BLaER1 treated with 17β-estradiol and CSF1 and Interleukin-3, amounts not matched to agents 10 nM and 100 nM (cell line): Measurements from ENCODE around the gene GPR149.

ENCODE experiments used
- H3K27ac ChIP-seq, 11 experiments: shearing (Covaris generic); formaldehyde crosslinking; 2 replicates each; pipeline ENCODE4 v1.8.1; 2022
- H3K27me3 ChIP-seq, 11 experiments: shearing (Covaris generic); formaldehyde crosslinking; 2 replicates each; pipeline ENCODE4 v1.8.1; 2022
- H3K36me3 ChIP-seq, 11 experiments: shearing (Covaris generic); formaldehyde crosslinking; 2 replicates each; pipeline ENCODE4 v1.8.1; 2022
- H3K4me1 ChIP-seq, 10 experiments: shearing (Covaris generic); formaldehyde crosslinking; 2 replicates each; pipeline ENCODE4 v1.8.1; 2022
- H3K4me2 ChIP-seq, 11 experiments: shearing (Covaris generic); formaldehyde crosslinking; 2 replicates each; pipeline ENCODE4 v1.8.1; 2022
- H3K4me3 ChIP-seq, 10 experiments: shearing (Covaris generic); formaldehyde crosslinking; 2 replicates each; pipeline ENCODE4 v1.8.1; 2022
- H3K9ac ChIP-seq, 11 experiments: shearing (Covaris generic); formaldehyde crosslinking; 2 replicates each; pipeline ENCODE4 v1.8.1; 2022
- H3K9me3 ChIP-seq, 11 experiments: shearing (Covaris generic); formaldehyde crosslinking; replicated peaks in 1 of 11; 2 replicates each; pipeline ENCODE4 v1.8.1; 2022
- H4K20me1 ChIP-seq, 11 experiments: shearing (Covaris generic); formaldehyde crosslinking; 2 replicates each; pipeline ENCODE4 v1.8.1; 2022
- Cebpa-rat ChIP-seq, 11 experiments: shearing (Covaris generic); IDR thresholded peaks; 2 replicates each; pipeline ENCODE4 v1.8.1; 2022

The GPR149 gene

GRCh38 chr3:154316974-154317767, 112.8 kb downstream of the GPR149 start:
- H3K27ac ChIP-seq: peak overlapping the region in 4 of 11 experiments; percentile 2 to 34 (median 6); a peak in 5 of 22 replicates
- H3K4me1 ChIP-seq: peaks cover 27 to 62% (median 47%) of the 10 kb centered on the region in 10 experiments; a peak in 19 of 20 replicates
- no peak overlapping the region for H3K4me3 ChIP-seq
- H4K20me1 ChIP-seq: peaks cover 39 to 82% (median 63%) of the 10 kb centered on the region in 11 experiments; a peak in 21 of 22 replicates
- peaks cover 0 to 24% (median 12%) of the 10 kb centered on the region in 11 experiments; a peak in 15 of 22 replicates for H3K9me3 ChIP-seq
- peak overlapping the region in 9 of 11 experiments; percentile 2 to 79 (median 50); a peak in 13 of 22 replicates for H3K4me2 ChIP-seq
- no peaks in the 10 kb centered on the region for H3K27me3 ChIP-seq
- TF ChIP-seq Cebpa-rat (IDR thresholded peaks at IDR 0.05): no peak
- peaks cover 31 to 94% (median 78%) of the 10 kb centered on the region in 11 experiments for H3K36me3 ChIP-seq
- H3K9ac ChIP-seq: no peak overlapping the region

- no peak overlapping the region for H3K4me2 ChIP-seq
- H3K4me1 ChIP-seq: peaks cover 3 to 32% (median 26%) of the 10 kb centered on the region in 10 experiments; a peak in 18 of 20 replicates
- no peaks in the 10 kb centered on the region for H3K27me3 ChIP-seq
- H3K9me3 ChIP-seq: no peaks in the 10 kb centered on the region
- TF ChIP-seq Cebpa-rat (IDR thresholded peaks at IDR 0.05): no peak
- H4K20me1 ChIP-seq: peaks cover 26 to 56% (median 37%) of the 10 kb centered on the region in 11 experiments; a peak in 20 of 22 replicates
- peaks cover 50 to 93% (median 72%) of the 10 kb centered on the region in 11 experiments for H3K36me3 ChIP-seq
- no peak overlapping the region for H3K9ac ChIP-seq
- no peak overlapping the region for H3K27ac ChIP-seq
- H3K4me3 ChIP-seq: no peak overlapping the region
These were observed 115.8 kb downstream of the GPR149 start for GRCh38 chr3:154314152-154314551.

GRCh38 chr3:154310840-154311239, 119.2 kb downstream of the GPR149 start:
- Histone ChIP-seq H3K27ac (no peak overlapping the region), H3K9me3 (no peaks in the 10 kb centered on the region), H3K27me3 (no peaks in the 10 kb centered on the region), H3K4me3 (no peak overlapping the region), H3K9ac (no peak overlapping the region), H3K36me3 (peaks cover 66 to 98% (median 89%) of the 10 kb centered on the region in 11 experiments), H3K4me2 (no peak overlapping the region), H4K20me1 (peaks cover 0 to 41% (median 21%) of the 10 kb centered on the region in 11 experiments; a peak in 13 of 22 replicates), H3K4me1 (no peaks in the 10 kb centered on the region)
- no peak for TF ChIP-seq Cebpa-rat (IDR thresholded peaks at IDR 0.05)

GRCh38 chr3:154307363-154307762, 122.6 kb downstream of the GPR149 start:
- peaks cover 72 to 100% (median 92%) of the 10 kb centered on the region in 11 experiments for H3K36me3 ChIP-seq
- H3K4me1 ChIP-seq: peaks cover 0 to 8% (median 1%) of the 10 kb centered on the region in 10 experiments; a peak in 4 of 20 replicates

GRCh38 chr3:154304936-154305335, 125.1 kb downstream of the GPR149 start:
- H3K9me3 ChIP-seq: no peaks in the 10 kb centered on the region

More at GRCh38 chr3:154307363-154307762, 122.6 kb downstream of the GPR149 start:
- no peak for TF ChIP-seq Cebpa-rat (IDR thresholded peaks at IDR 0.05)
- Histone ChIP-seq H3K27ac (no peak overlapping the region), H3K4me3 (no peak overlapping the region), H3K9ac (no peak overlapping the region), H3K9me3 (no peaks in the 10 kb centered on the region), H3K4me2 (no peak overlapping the region), H3K27me3 (no peaks in the 10 kb centered on the region), H4K20me1 (peaks cover 0 to 27% (median 0%) of the 10 kb centered on the region in 11 experiments; a peak in 8 of 22 replicates)

GRCh38 chr3:154304116-154304786, 125.7 kb downstream of the GPR149 start:
- Histone ChIP-seq H3K4me1 (peaks cover 0 to 8% (median 1%) of the 10 kb centered on the region in 10 experiments; a peak in 4 of 20 replicates), H3K27ac (no peak overlapping the region), H3K27me3 (no peaks in the 10 kb centered on the region), H4K20me1 (peaks cover 0 to 32% (median 0%) of the 10 kb centered on the region in 11 experiments; a peak in 9 of 22 replicates), H3K4me2 (no peak overlapping the region), H3K9ac (no peak overlapping the region), H3K36me3 (peaks cover 92 to 100% (median 98%) of the 10 kb centered on the region in 11 experiments), H3K4me3 (no peak overlapping the region), H3K9me3 (no peaks in the 10 kb centered on the region)
- no peak for TF ChIP-seq Cebpa-rat (IDR thresholded peaks at IDR 0.05)

More at GRCh38 chr3:154304936-154305335, 125.1 kb downstream of the GPR149 start:
- H3K36me3 ChIP-seq: peaks cover 92 to 100% (median 98%) of the 10 kb centered on the region in 11 experiments
- H3K4me1 ChIP-seq: peaks cover 0 to 8% (median 1%) of the 10 kb centered on the region in 10 experiments; a peak in 4 of 20 replicates
- H3K27ac ChIP-seq: no peak overlapping the region
- TF ChIP-seq Cebpa-rat (IDR thresholded peaks at IDR 0.05): no peak
- peaks cover 0 to 29% (median 0%) of the 10 kb centered on the region in 11 experiments; a peak in 9 of 22 replicates for H4K20me1 ChIP-seq
- no peaks in the 10 kb centered on the region for H3K27me3 ChIP-seq
- no peak overlapping the region for H3K4me2 ChIP-seq
- no peak overlapping the region for H3K4me3 ChIP-seq
- H3K9ac ChIP-seq: no peak overlapping the region

- H3K9ac ChIP-seq: no peak overlapping the region
- H3K36me3 ChIP-seq: peaks cover 90 to 100% (median 98%) of the 10 kb centered on the region in 11 experiments
- H3K27ac ChIP-seq: no peak overlapping the region
- H3K9me3 ChIP-seq: no peaks in the 10 kb centered on the region
- H3K4me2 ChIP-seq: no peak overlapping the region
- H3K27me3 ChIP-seq: no peaks in the 10 kb centered on the region
- H3K4me1 ChIP-seq: peaks cover 0 to 8% (median 1%) of the 10 kb centered on the region in 10 experiments; a peak in 4 of 20 replicates
- no peak for TF ChIP-seq Cebpa-rat (IDR thresholded peaks at IDR 0.05)
- H3K4me3 ChIP-seq: no peak overlapping the region
- peaks cover 0 to 11% (median 3%) of the 10 kb centered on the region in 11 experiments; a peak in 7 of 22 replicates for H4K20me1 ChIP-seq
These were observed 128.4 kb downstream of the GPR149 start for GRCh38 chr3:154301561-154301960.

- Histone ChIP-seq H4K20me1 (peaks cover 0 to 10% (median 0%) of the 10 kb centered on the region in 11 experiments; a peak in 6 of 22 replicates), H3K9me3 (no peaks in the 10 kb centered on the region), H3K4me2 (no peak overlapping the region), H3K9ac (no peak overlapping the region), H3K27ac (no peak overlapping the region), H3K36me3 (peaks cover 88 to 100% (median 97%) of the 10 kb centered on the region in 11 experiments), H3K4me3 (no peak overlapping the region), H3K27me3 (no peaks in the 10 kb centered on the region), H3K4me1 (no peaks in the 10 kb centered on the region)
- no peak for TF ChIP-seq Cebpa-rat (IDR thresholded peaks at IDR 0.05)
These were observed 136.0 kb downstream of the GPR149 start for GRCh38 chr3:154294016-154294415.
